GM18520 (cell line): ENCODE data around the gene IGLON5.

Experiments used
- ATAC-seq: cut with Tn5 transposase; IDR thresholded peaks from one replicate; pipeline ENCODE4 v1.9.1; 2021; ENCODE audit not compliant: unreplicated experiment

Gene IGLON5

DNA sequence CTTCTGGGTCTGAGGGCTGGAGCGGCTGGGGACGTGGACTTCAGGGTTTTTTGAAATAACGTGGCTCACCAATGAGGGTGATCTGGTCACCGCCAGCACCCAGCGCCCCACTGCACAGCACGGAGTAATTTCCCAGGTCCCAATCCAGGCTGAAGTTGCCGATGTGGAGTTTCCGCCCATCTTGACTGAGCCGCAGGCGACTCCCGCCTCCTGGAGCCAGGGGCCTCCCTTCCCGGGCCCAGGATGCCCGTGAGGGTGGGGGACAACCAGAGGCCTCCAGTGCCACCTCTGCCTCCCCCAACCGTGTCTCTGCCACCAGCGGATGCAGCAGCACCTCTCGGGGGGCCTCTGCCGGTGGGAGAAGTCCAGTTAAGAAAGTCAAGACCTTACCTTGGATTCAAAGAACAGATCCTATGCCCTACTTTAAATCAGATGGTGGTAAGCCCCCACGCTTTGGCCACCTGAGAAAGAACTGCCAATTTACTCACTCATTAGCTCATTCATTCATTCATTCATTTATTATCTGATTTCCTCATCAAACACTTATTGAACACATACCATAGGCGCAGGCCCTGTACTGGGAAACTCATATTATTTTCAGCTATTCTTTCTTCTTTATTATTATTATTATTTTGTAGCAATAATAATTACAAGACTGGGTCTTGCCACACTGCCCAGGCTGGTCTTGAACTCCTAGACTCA lies 26.6 kb downstream of the IGLON5 start:
- ATAC-seq = no peak

DNA sequence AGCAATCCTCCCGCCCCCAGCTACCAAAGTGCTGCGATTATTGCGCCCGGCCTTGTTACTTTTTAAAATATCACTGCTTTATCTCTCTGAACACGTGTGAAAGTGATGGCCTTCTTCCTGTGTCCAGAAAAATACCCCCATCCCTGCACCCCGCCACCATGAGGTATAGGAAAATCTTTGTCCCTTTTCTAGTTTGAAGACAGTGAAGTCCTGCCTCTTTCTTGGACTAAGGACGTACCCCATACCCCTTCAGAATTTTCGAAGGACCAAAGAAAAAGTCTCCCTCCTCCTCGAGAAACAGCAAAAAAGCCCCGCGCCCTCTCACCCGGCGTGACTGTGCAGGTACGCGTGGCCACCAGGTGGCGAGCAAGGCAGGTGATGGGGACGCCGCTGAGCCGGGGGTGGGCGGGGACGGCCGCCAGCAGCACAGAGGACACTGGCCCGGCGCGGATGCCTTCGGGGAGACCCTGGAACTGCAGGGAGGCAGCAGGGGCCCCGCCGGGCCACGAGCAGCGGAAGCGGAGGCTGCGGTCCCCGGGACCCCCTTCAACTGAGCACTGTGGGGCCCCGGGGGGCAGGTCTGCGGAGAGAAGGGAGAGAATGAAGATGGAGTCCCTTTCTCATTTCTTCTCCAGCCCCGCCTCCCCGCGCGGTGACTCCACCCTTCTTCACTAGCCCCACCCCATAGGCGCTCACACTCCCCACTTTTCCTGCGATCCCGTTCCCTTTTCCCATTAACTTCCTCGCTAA lies 27.3 kb downstream of the IGLON5 start:
- peak; percentile 37 for ATAC-seq

- ATAC-seq = no peak
These were observed 27.9 kb downstream of the IGLON5 start for GRCh38 chr19:51339313-51339686.

- peak; percentile 49 for ATAC-seq
These were observed 28.5 kb downstream of the IGLON5 start for GRCh38 chr19:51339687-51340656.

DNA sequence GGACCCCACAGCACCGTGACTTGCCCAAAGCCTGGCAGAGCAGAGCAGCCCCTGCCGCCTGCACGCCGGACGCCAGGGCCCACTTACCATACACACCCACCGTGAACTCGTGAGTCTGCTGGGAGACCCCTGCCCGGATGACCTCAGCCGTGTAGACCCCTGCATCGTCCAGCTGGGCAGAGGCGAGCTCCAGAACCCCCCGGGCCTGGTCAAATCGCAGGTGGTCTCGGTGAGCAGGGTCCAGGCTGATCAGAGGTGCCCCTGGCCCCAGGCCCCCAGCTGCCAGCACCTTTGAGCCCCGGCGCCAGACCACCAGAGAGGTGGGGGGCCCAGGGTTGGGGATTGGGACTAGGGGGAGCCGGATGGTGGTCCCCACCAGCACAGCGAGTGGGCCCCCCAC lies 29.6 kb downstream of the IGLON5 start:
- ATAC-seq = no peak

DNA sequence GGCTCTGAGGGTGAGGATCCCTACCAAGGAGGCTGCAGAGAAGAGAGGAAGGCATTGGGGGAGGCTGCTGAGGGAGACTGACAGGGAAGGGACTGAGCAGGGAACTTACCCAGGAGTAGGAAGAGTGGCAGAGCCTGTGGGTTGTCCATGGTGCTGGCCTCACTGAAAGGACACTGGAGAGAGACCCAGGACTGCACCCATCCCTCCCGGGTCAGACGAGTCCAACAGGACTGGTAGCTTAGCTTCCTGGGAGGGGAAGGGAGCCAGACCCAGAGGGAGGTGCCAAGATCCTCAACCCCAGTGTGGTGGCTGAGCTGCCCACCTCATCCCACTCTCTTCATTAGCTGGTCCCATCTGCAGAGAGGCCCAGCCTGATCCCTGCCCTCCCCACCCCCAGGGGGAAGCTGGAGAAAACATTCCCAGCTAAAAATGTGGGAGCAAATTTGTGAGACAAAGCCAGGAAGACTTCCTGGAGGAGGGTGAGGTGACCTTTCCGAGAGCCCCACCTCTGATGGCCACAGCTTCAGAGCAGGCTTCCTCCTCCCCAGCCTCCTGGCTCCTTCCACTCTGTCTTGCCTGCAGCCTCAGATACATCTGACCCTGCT lies 30.6 kb downstream of the IGLON5 start, which contains the start of gene VSIG10L:
TSS of gene VSIG10L (minus strand) at position 164 of the 605 bp plus-strand sequence. CDS start at position 149, 15 bp downstream.
- no peak for ATAC-seq

DNA sequence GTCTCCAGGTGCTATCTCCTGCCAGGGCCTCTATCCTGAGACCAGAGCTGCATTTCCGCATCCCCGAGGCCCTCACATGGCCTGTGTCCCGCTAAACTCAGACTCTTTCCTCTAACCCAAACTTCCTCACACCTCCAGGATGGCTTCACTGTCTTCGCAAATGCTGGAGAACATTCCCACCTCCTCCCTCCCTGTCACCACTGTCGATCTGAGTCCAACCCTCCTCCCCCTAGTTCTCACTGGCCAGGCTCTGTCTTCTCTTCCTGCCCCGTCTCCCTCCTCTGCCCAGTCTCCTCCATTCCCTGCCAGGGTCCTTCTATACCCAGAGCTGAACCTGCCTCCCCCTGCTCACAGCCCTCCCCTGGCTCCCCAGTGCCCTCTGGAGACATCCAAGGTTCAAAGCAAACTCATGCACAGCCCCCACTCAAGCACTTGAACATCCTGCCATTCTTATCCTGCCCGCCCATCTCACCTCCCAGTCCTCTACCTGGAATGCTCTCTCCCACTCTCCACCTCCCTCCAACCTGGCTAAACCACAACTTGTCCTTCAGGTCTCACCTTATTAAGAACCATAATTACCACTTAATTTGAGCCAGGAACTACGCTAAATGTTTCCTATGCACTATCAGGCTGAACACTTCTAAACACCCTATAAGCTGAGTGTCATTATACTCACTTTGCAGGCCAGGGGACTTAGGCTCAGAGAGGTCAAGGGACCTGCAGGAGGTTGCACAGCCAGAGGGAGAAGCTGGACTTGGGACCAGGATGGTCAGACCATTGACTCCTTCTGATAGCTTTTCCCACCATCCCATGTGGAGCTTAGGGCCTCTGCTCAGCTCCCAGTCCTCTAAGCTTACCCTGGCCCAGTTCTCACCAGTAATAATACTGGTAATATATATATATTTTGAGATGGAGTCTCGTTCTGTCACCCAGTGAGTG lies 31.5 kb downstream of the IGLON5 start:
- no peak for ATAC-seq

- no peak for ATAC-seq
These were observed 33.7 kb downstream of the IGLON5 start for GRCh38 chr19:51345076-51345620.

DNA sequence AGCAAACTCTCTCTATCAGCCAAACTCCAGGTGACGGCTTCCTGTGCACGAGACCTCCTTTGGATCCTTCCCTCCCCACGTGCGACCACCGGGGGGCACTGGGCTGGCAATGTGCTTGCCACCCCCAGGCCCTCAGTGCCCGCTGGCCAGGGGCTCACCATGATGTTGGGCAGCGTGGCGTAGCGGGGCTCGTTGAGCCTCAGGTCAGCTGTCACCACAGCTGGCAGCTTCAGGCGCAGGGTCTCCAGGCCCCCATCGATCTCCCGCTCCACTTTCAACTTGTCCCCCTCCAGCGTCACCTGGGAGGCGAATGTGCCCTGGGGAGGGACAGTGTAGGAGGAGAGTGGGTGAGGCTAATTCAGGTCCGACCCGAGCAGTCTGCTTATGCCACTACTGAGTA lies 35.3 kb downstream of the IGLON5 start:
- no peak for ATAC-seq

- ATAC-seq = no peak
These were observed 35.9 kb downstream of the IGLON5 start for GRCh38 chr19:51347209-51347928.

DNA sequence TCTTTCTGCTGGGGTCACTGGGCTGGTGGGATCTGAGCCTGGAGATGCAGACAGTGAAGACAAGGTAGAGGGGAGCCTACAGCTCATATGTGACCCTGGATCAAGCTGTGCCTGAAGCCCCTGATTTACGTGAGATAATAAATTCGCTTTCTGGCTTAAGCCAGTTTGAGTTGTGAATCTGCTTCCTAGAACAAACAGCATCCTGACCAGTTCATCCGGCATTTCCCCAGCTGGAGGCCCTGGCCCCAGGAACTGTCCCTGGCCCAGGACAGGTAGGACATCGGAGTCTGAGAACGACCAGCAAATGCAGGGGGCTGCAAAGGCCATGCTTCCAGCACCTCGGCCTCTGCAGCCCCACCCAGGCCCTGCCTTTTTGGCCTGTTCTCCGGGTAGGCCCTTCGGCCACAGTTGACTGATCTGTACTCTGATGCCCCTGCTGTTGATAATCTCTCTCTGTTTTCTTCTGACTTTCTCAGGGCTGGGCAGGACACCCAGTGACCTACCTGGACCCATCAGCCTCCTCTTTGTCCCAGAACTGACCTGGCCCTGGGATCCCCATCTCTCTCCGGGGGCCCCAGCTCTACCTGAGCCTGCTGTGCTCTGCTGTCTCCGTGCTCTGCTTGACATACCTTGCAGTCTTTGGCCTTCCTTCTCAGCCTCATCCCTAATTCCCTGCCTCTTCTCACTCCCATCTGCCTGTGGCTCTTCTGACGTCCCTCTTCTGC lies 40.0 kb downstream of the IGLON5 start:
- no peak for ATAC-seq

DNA sequence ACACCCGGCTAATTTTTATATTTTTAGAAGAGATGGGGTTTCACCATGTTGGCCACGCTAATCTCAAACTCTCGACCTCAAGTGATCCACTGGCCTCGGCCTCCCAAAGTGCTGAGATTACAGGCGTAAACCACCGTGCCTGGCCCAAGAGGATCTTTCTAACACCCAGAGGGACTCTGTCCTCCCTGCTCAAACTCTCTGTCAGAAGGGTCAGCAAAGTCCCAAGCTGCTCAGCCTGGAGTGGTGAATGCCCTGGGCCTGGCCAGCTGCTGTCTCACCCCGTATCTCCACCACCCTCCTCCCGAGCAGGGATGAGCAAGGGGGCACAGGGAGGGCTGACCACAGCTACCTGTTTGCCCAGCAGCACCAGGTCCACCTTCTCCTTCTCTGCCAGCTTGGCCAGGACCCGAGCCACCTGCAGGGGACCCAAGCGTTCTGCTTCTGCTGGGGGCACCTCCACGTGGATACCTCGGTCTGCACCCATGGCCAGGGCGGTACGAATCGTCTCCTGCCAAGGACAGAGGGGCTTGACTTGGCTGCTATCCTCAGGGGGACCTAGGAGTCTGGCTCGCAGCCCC lies 41.4 kb downstream of the IGLON5 start:
- ATAC-seq = no peak

- no peak for ATAC-seq
These were observed 42.8 kb downstream of the IGLON5 start for GRCh38 chr19:51354103-51354741.

DNA sequence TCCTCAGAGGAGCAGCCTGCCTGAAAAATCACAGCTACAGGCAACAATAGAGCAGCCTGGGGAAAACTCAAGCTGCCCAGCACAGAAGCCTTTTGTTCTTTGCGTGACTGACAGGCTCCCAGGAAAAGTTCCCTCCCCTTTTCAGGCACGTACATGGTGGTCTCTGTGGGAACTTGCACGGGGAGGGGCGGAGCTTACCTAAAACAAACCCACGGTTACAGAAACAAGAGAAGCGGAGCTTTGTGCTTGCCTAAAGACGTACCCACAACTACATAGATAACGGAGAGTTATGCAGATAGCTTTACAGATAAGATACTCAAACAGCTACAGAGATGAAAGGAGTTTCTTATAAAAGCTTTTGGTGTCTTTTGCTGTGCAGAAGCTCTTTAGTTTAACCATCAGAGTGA lies 43.3 kb downstream of the IGLON5 start:
- no peak for ATAC-seq

GRCh38 chr19:51356159-51356801 lies 44.8 kb downstream of the IGLON5 start:
- no peak for ATAC-seq

DNA sequence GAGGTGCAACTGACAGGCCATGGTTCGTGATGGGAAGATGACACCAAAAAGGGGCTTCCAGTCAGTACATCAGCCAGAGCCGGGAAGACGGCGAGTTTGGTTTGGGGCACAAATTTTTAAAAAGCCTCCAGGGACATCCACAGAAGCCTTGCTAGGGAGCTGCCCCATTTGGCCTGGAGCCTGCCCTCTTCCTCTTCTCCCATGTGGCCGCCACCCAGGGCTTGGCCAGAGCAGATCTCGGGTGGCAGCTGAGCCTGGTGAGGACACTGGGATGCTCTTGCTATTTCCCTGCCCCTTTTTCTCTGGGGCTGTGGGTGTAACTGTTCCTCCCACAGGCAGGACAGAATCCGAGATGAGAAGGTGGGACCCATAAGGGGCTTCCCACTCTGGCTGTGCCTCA lies 46.5 kb downstream of the IGLON5 start:
- ATAC-seq = no peak

DNA sequence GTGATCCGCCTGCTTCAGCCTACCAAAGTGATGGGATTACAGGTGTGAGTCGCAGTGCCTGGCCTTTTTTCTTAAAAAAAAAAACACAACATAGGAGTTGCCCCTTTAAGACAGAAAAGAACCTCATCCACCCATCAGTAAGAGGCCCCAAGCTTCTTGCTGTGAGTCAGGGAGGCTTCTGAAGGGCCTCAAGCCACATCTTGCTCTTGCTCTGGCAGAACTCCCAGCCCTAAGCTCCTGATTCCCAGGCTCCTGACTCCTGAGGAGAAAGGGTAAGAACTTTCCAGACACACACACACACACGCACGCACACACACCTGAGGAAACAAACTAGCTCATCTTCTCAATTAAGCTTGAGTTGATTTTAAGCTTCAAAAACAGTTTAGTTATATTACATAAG lies 47.9 kb downstream of the IGLON5 start:
- ATAC-seq = no peak
